A549 (cell line): ENCODE measurements around the gene ABCG8. TPM values are rescaled to one million over a fixed set of nuclear protein-coding genes. Genes with fewer than 3 reads are reported as not detected.

Source experiments
- ATAC-seq, 2 experiments: fragments of 200-7000 bp in 1 of 2; fragments of >200 bp in 1 of 2; cut with Nextera tagmentation in 1 of 2; cut with Tn5 transposase in 1 of 2; 3 replicates each; pipeline versions ENCODE4 v1.8.0 to v1.9.1; 2018 to 2020; ENCODE audit warnings: mild to moderate bottlenecking in 1 of 2, moderate library complexity in 1 of 2
- CTCF ChIA-PET: fragments of 300-600 bp; sonication (Branson Sonifier 250); formaldehyde crosslinking; extraction: SDS; loops from one replicate; lab custom pipeline; 2021; ENCODE audit warnings: antibody characterized with exemption, inconsistent platforms; lab: Yijun Ruan, JAX
- POLR2A ChIA-PET: fragments of 350-600 bp; formaldehyde crosslinking; extraction: SDS; loops from one replicate; lab custom pipeline; 2021; ENCODE audit warnings: antibody characterized with exemption, inconsistent platforms; lab: Yijun Ruan, JAX
- DNase-seq, 2 experiments: peaks; one replicate each; pipeline versions ENCODE4 v3.0.0 to v3.0.0-alpha.2; 2011 to 2016; ENCODE audit warnings: low read depth in 1 of 2, low spot score in 1 of 2
- FAIRE-seq: peaks from 2 replicates; lab custom pipeline; 2011; peaks lifted over from hg19 to GRCh38; lab: Jason Lieb, UNC
- H3K27ac ChIP-seq, 2 experiments: fragments of >200 bp; sonication (Bioruptor Twin); formaldehyde crosslinking; 3 replicates each; pipeline ENCODE4 v1.5.1; 2016 to 2017
- H3K4me1 ChIP-seq: fragments of >200 bp; sonication (Bioruptor Twin); formaldehyde crosslinking; 3 replicates; pipeline ENCODE4 v1.6.1; 2016
- H3K4me2 ChIP-seq: fragments of >200 bp; sonication (Bioruptor Twin); formaldehyde crosslinking; 3 replicates; pipeline ENCODE4 v1.6.1; 2016
- H3K4me3 ChIP-seq: fragments of >200 bp; sonication (Bioruptor Twin); formaldehyde crosslinking; 3 replicates; pipeline ENCODE4 v1.5.1; 2016
- H3K9me3 ChIP-seq: fragments of >200 bp; sonication (Bioruptor Twin); formaldehyde crosslinking; 3 replicates; pipeline ENCODE4 v1.6.1; 2016
- CBX2 ChIP-seq: fragments of 200-600 bp; sonication (generic); IDR thresholded peaks from 2 replicates; pipeline ENCODE4 v1.6.1; 2016; ENCODE audit warnings: low read depth, mild to moderate bottlenecking, borderline replicate concordance
- CBX8 ChIP-seq: fragments of 200-600 bp; sonication (generic); IDR thresholded peaks from 2 replicates; pipeline ENCODE4 v1.6.1; 2016
- CEBPB ChIP-seq, 2 experiments: fragments of >200 bp in 1 of 2; sonication (Bioruptor Twin) in 1 of 2; formaldehyde crosslinking in 1 of 2; IDR thresholded peaks; 2 replicates each; pipeline ENCODE4 v1.6.1; 2012 to 2016
- CHD4 ChIP-seq: fragments of 200-600 bp; sonication (generic); IDR thresholded peaks from 2 replicates; pipeline ENCODE4 v1.6.1; 2016; ENCODE audit warnings: antibody characterized with exemption, mild to moderate bottlenecking, borderline replicate concordance
- CTCF ChIP-seq: fragments of >200 bp; sonication (Bioruptor Twin); formaldehyde crosslinking; IDR thresholded peaks from 3 replicates; pipeline ENCODE4 v1.5.1; 2016
- FOSB ChIP-seq: fragments of 250-450 bp; sonication (Bioruptor Pico); IDR thresholded peaks from 2 replicates; pipeline ENCODE4 v1.5.0; 2020; ENCODE audit warnings: mild to moderate bottlenecking, moderate library complexity
- GATA3 ChIP-seq: IDR thresholded peaks from 2 replicates; pipeline ENCODE4 v1.6.1; 2012; ENCODE audit warnings: borderline replicate concordance
- HDAC2 ChIP-seq: fragments of 200-600 bp; sonication (generic); IDR thresholded peaks from 2 replicates; pipeline ENCODE4 v1.6.1; 2016
- KDM1A ChIP-seq: fragments of 200-600 bp; sonication (generic); IDR thresholded peaks from 2 replicates; pipeline ENCODE4 v1.6.1; 2016; ENCODE audit warnings: low read depth, mild to moderate bottlenecking
- MAFK ChIP-seq: fragments of 450-650 bp; IDR thresholded peaks from 2 replicates; pipeline ENCODE4 v1.6.1; 2014; ENCODE audit not compliant: partially characterized antibody
- MYC ChIP-seq: IDR thresholded peaks from 2 replicates; pipeline ENCODE4 v1.6.1; 2012; ENCODE audit warnings: mild to moderate bottlenecking, inconsistent platforms, low read length, improper control_type of control experiment, borderline replicate concordance
- NFE2L2 ChIP-seq: fragments of 150-350 bp; conservative IDR thresholded peaks from 2 replicates; pipeline ENCODE4 v1.6.1; 2014; ENCODE audit warnings: low read length
- NPAS2 ChIP-seq: fragments of 250-450 bp; sonication (Bioruptor Pico); IDR thresholded peaks from 2 replicates; pipeline ENCODE4 v1.8.0; 2022; ENCODE audit warnings: mild to moderate bottlenecking, moderate library complexity, borderline replicate concordance
- NR3C1 ChIP-seq: fragments of >200 bp; sonication (Bioruptor Twin); formaldehyde crosslinking; IDR thresholded peaks from 3 replicates; pipeline ENCODE4 v1.6.1; 2017
- PHF8 ChIP-seq: fragments of 200-600 bp; sonication (generic); IDR thresholded peaks from 2 replicates; pipeline ENCODE4 v1.6.1; 2016; ENCODE audit warnings: low read depth, mild to moderate bottlenecking, antibody characterized with exemption, moderate library complexity, borderline replicate concordance
- POLR2AphosphoS2 ChIP-seq: conservative IDR thresholded peaks from 2 replicates; pipeline ENCODE4 v1.6.1; 2012; ENCODE audit warnings: low read length, improper control_type of control experiment, inconsistent platforms
- RARB ChIP-seq: fragments of 250-450 bp; sonication (Bioruptor Pico); IDR thresholded peaks from 2 replicates; pipeline ENCODE4 v1.8.0; 2021; ENCODE audit warnings: mild to moderate bottlenecking, moderate library complexity
- RCOR1 ChIP-seq: fragments of 150-350 bp; IDR thresholded peaks from 2 replicates; pipeline ENCODE4 v1.6.1; 2014; ENCODE audit warnings: antibody characterized with exemption, low read length, low read depth
- RFX5 ChIP-seq: fragments of 450-650 bp; IDR thresholded peaks from 2 replicates; pipeline ENCODE4 v1.7.1; 2014; ENCODE audit warnings: antibody characterized with exemption, mild to moderate bottlenecking, moderate library complexity
- SREBF2 ChIP-seq: fragments of 450-650 bp; IDR thresholded peaks from 2 replicates; pipeline ENCODE4 v1.6.1; 2014; ENCODE audit warnings: mild to moderate bottlenecking, moderate library complexity
- TP53 ChIP-seq: fragments of 250-450 bp; sonication (Bioruptor Pico); IDR thresholded peaks from 2 replicates; pipeline ENCODE4 v1.5.0; 2021; ENCODE audit warnings: mild to moderate bottlenecking, moderate library complexity
- USF2 ChIP-seq: fragments of 450-650 bp; IDR thresholded peaks from 2 replicates; pipeline ENCODE4 v1.6.1; 2014; ENCODE audit warnings: antibody characterized with exemption
- ZC3H11A ChIP-seq: fragments of 450-650 bp; IDR thresholded peaks from 2 replicates; pipeline ENCODE4 v1.6.1; 2014; ENCODE audit warnings: antibody characterized with exemption, mild to moderate bottlenecking
- ZFP36 ChIP-seq: fragments of 450-650 bp; IDR thresholded peaks from 2 replicates; pipeline ENCODE4 v1.6.1; 2014; ENCODE audit warnings: borderline replicate concordance; ENCODE audit not compliant: partially characterized antibody
- ZSCAN20 ChIP-seq: fragments of 250-450 bp; sonication (Bioruptor Pico); IDR thresholded peaks from 2 replicates; pipeline ENCODE4 v1.8.0; 2022; ENCODE audit warnings: mild to moderate bottlenecking, moderate library complexity
- WGBS: methylation state at CpG from one replicate; pipeline ENCODE4 v1.1.6; 2017; ENCODE audit errors: missing lambda C conversion rate; 5-methylcytosine and 5-hydroxymethylcytosine counted together
- polyA plus RNA-seq, 4 experiments: library from polyadenylated mRNA; depleted of rRNA in 3 of 4; stranded (reverse); fragments of >200 nt; fragmentation: RNase III in 1 of 4; extraction: RNeasy Plus Mini Kit Qiagen cat#74134 plus additional on column Dnase treatment in 1 of 4; gene quantifications; 2 replicates in 3 of 4; 3 replicates in 1 of 4; pipeline ENCODE4 v1.2.3, GENCODE V29; 2011 to 2017
- TF ChIP-seq, protein P1 (sequence below): fragments of 200-600 bp; sonication (generic); IDR thresholded peaks from 2 replicates; pipeline ENCODE4 v1.6.1; 2016; ENCODE audit warnings: antibody characterized with exemption, mild to moderate bottlenecking, moderate library complexity

ABCG8 gene
- polyA plus RNA-seq, 2 of the 4 experiments (the other 2 are of a cell fraction) = not detected

GRCh38 chr2:43894743-43895142 is 56.0 kb downstream of the ABCG8 start (continued):
- TF ChIP-seq ZFP36 = no peak
- TF ChIP-seq MAFK = no peak
- TF ChIP-seq HDAC2 = no peak
- no peak for TF ChIP-seq RARB (CRISPR knock-in tag)
- no peak for TF ChIP-seq CBX2
- TF ChIP-seq, all 56 proteins: peak for 0

DNA sequence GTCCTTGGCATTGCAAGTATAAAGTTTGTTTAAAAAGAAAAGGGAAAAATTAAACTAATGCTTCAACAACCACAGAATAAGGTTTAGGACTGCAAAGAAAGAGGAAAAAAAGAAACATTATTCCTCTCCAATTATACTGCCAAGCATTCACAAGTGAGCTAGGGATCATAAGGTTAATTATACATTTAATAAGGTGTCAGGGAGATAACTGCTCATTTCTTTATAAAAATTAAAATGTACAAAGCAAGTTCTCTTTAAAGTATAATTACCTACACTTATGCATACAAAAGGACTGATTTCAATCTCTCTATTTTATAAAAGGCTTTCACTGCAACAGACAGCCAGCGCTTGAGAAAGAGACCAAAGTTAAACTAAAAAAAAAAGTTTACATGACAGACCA is 58.1 kb downstream of the ABCG8 start:
- ATAC-seq (no peak), DNase-seq (no peak), FAIRE-seq (no peak)
- POLR2A ChIA-PET = no interaction called here
- TF ChIP-seq, protein P1, sequence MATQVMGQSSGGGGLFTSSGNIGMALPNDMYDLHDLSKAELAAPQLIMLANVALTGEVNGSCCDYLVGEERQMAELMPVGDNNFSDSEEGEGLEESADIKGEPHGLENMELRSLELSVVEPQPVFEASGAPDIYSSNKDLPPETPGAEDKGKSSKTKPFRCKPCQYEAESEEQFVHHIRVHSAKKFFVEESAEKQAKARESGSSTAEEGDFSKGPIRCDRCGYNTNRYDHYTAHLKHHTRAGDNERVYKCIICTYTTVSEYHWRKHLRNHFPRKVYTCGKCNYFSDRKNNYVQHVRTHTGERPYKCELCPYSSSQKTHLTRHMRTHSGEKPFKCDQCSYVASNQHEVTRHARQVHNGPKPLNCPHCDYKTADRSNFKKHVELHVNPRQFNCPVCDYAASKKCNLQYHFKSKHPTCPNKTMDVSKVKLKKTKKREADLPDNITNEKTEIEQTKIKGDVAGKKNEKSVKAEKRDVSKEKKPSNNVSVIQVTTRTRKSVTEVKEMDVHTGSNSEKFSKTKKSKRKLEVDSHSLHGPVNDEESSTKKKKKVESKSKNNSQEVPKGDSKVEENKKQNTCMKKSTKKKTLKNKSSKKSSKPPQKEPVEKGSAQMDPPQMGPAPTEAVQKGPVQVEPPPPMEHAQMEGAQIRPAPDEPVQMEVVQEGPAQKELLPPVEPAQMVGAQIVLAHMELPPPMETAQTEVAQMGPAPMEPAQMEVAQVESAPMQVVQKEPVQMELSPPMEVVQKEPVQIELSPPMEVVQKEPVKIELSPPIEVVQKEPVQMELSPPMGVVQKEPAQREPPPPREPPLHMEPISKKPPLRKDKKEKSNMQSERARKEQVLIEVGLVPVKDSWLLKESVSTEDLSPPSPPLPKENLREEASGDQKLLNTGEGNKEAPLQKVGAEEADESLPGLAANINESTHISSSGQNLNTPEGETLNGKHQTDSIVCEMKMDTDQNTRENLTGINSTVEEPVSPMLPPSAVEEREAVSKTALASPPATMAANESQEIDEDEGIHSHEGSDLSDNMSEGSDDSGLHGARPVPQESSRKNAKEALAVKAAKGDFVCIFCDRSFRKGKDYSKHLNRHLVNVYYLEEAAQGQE = no peak
- TF ChIP-seq NFE2L2 (no peak), ZFP36 (no peak), MYC (no peak), NPAS2 (CRISPR knock-in tag) (no peak), SREBF2 (no peak), CEBPB (IDR thresholded peaks at IDR 0.05) (no peak), KDM1A (no peak), ZC3H11A (no peak), GATA3 (no peak), CTCF (no peak)
- Histone ChIP-seq H3K4me2 (no peak overlapping the region), H3K4me1 (peaks cover 28% of the 10 kb centered on the region), H3K27ac (no peak overlapping the region), H3K4me3 (no peak overlapping the region), H3K9me3 (no peaks in the 10 kb centered on the region)
- CTCF ChIA-PET = interaction anchor here (1.0 to 4.3 kb wide), 9 partner anchors 11 to 300 kb away, joined by 3 to 26 read pairs (median 4); no protein-coding TSS in a partner anchor
- 97% methylated on average over 1 of the region's 1 CpG for WGBS

GRCh38 chr2:43897492-43897891 is 58.7 kb downstream of the ABCG8 start:
- FAIRE-seq (no peak), ATAC-seq (no peak), DNase-seq (no peak)
- no peaks in the 10 kb centered on the region for H3K9me3 ChIP-seq
- H3K4me1 ChIP-seq = peaks cover 28% of the 10 kb centered on the region
- no peak for TF ChIP-seq ZFP36
- no peak for TF ChIP-seq POLR2AphosphoS2
- no peak for TF ChIP-seq TP53 (CRISPR knock-in tag)
- no peak for TF ChIP-seq KDM1A
- no peak for TF ChIP-seq ZC3H11A
- no peak for TF ChIP-seq PHF8
- TF ChIP-seq USF2 = no peak
- no peak for TF ChIP-seq RFX5
- TF ChIP-seq CHD4 = no peak
- no peak for TF ChIP-seq FOSB (CRISPR knock-in tag)
- no peak for TF ChIP-seq NPAS2 (CRISPR knock-in tag)
- TF ChIP-seq ZSCAN20 (CRISPR knock-in tag) = no peak
- no peak for TF ChIP-seq RCOR1
- TF ChIP-seq SREBF2 = no peak
- TF ChIP-seq CBX8 = no peak
- no peak for TF ChIP-seq NR3C1
- no peak for TF ChIP-seq CBX2
- 94% methylated on average over 6 of the region's 6 CpGs for WGBS
- H3K4me3 ChIP-seq = no peak overlapping the region
- no peak overlapping the region for H3K4me2 ChIP-seq
- POLR2A ChIA-PET = no interaction called here
- CTCF ChIA-PET = interaction anchor here (0.7 to 4.3 kb wide), 12 partner anchors 11 to 576 kb away, joined by 3 to 26 read pairs (median 4); no protein-coding TSS in a partner anchor
- no peak overlapping the region for H3K27ac ChIP-seq
